A673 (cell line): ENCODE data around the gene MAP3K7CL.

Experiments
- EZH2 ChIP-seq: fragments of 200-600 bp; sonication (generic); IDR thresholded peaks from 2 replicates; pipeline ENCODE4 v1.6.1; 2017; ENCODE audit warnings: borderline replicate concordance, low read depth, mild to moderate bottlenecking, mixed read lengths, antibody characterized with exemption, low read length; ENCODE audit not compliant: poor library complexity, severe bottlenecking
- TF ChIP-seq, protein P1 (sequence below): fragments of 300-800, 200-600 bp; sonication (generic); conservative IDR thresholded peaks from 2 replicates; pipeline ENCODE4 v1.5.1; 2017; ENCODE audit warnings: low read depth, mild to moderate bottlenecking, antibody characterized with exemption, low read length, moderate library complexity, mixed read lengths

DNA sequence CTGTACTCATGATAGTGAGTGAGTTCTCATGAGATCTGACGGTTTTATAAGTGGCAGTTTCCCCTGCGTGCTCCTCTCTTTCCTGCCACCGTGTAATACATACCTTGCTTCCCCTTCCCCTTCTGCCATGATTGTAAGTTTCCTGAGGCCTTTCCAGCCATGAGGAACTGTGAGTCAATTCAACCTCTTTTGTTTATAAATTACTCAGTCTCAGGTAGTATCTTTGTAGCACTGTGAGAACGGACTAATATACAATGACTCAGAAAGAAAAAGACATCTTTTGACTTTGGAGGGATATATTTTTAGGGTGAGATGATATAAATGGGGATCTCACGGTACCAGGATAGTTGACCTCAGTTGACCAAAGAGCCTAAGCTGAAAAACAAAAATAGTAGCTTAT is 93.6 kb downstream of the MAP3K7CL start:
- TF ChIP-seq, protein P1, sequence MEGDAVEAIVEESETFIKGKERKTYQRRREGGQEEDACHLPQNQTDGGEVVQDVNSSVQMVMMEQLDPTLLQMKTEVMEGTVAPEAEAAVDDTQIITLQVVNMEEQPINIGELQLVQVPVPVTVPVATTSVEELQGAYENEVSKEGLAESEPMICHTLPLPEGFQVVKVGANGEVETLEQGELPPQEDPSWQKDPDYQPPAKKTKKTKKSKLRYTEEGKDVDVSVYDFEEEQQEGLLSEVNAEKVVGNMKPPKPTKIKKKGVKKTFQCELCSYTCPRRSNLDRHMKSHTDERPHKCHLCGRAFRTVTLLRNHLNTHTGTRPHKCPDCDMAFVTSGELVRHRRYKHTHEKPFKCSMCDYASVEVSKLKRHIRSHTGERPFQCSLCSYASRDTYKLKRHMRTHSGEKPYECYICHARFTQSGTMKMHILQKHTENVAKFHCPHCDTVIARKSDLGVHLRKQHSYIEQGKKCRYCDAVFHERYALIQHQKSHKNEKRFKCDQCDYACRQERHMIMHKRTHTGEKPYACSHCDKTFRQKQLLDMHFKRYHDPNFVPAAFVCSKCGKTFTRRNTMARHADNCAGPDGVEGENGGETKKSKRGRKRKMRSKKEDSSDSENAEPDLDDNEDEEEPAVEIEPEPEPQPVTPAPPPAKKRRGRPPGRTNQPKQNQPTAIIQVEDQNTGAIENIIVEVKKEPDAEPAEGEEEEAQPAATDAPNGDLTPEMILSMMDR = no peak
- no peak for TF ChIP-seq EZH2
